Sciatic nerve (tissue), 2 donors: ENCODE data around the gene MRPL55. TPM values are rescaled to one million over a fixed set of nuclear protein-coding genes. Genes with fewer than 3 reads are reported as not detected.
A peak's percentile ranks its signal among the peaks of the same experiment; 100 is the strongest.

ENCODE experiments used
- ATAC-seq: fragments of 200-7000 bp; cut with Tn5 transposase; one replicate; pipeline ENCODE4 v1.9.1; 2020; ENCODE audit warnings: mild to moderate bottlenecking, moderate library complexity
- DNase-seq: peaks from one replicate; pipeline ENCODE4 v3.0.0-alpha.2; 2020; ENCODE audit warnings: low spot score
- intact Hi-C: fragments of 100-400 bp; cut with DNase I; formaldehyde crosslinking; loops from one replicate; pipeline ENCODE4 v1.14.2; 2022
- microRNA-seq: library from miRNA; unstranded; fragments of <30 nt; microRNA quantifications from one replicate; pipeline ENCODE4 v1.2.0, GENCODE V29; 2020
- total RNA-seq: library from RNA; stranded (reverse); fragmentation: NEBNext Ultra II Directional; extraction: Animal tissue kit (Norgen Biotek cat#: 25700); gene quantifications from one replicate; pipeline ENCODE4 v1.2.1, GENCODE V29; 2021
- donor health status: DM: no; HTN: no; CAD: no.
- donor health status: DM: no; HTN: no; CAD: no.

MRPL55 gene
- total RNA-seq, 1 donor from 2014 or later: 34.2 TPM

DNA sequence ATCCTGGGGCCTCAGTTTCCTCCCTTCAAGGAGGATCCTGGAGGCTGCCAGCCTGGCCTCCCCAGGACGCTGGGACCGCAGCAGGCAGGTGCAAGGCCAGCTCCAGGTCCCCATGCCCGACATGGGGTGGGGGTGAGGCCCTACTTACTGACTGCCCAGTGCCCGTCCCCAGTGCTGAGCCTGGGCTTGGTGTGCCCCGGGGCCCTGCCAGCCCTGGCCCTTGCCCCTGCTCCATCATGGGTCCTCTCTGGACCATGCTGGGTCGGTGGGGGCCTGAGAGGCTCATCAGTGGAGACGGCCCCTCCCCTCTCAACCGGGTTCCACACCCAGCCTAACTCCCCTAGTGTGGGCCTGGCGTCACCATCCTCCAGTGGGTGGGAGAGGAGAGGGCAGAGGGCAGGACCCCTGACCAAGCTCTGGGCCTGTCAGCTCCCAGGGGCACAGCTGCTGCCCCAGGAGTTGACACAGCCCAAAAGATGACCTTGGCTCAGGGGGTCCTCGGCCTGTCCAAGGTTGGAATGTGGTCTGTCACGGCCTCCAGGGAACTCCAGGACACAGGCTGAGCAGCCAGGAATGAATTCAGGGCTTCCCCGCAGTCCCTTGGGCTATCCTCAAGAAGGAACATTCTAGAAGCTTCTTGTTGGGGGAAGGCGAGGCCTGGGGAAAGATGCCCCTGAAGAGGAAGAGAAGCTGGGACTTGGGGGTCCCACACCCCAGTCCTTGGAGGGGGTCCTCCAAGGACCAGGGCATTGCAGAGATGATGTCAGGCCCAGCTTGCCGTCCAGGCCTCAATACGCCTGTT lies 44.2 kb downstream of the MRPL55 start:
- DNase-seq (no peak), ATAC-seq (no peak)
- intact Hi-C loops: no loop called here

DNA sequence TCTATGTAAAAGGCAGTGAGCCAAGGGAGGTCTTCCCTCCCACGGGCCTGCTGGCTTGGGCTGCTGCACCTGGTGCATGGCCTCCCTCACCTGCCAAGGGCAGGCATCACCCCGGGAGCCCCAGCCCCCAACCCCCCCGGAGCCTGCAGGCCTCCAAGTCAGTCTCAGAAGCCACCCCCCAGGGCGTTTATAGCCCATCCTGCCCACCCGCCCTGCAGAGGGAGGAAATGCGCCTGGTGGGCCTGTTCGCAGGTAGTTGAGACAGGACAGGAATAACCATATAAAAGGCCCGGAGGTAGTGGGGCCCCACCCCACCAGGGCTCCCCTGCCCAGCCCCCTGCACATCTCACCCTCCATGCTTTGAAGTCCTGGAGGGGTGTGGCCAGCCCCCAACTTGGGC lies 44.8 kb downstream of the MRPL55 start:
- no peak for ATAC-seq
- DNase-seq: no peak
- intact Hi-C loops: no loop called here

DNA sequence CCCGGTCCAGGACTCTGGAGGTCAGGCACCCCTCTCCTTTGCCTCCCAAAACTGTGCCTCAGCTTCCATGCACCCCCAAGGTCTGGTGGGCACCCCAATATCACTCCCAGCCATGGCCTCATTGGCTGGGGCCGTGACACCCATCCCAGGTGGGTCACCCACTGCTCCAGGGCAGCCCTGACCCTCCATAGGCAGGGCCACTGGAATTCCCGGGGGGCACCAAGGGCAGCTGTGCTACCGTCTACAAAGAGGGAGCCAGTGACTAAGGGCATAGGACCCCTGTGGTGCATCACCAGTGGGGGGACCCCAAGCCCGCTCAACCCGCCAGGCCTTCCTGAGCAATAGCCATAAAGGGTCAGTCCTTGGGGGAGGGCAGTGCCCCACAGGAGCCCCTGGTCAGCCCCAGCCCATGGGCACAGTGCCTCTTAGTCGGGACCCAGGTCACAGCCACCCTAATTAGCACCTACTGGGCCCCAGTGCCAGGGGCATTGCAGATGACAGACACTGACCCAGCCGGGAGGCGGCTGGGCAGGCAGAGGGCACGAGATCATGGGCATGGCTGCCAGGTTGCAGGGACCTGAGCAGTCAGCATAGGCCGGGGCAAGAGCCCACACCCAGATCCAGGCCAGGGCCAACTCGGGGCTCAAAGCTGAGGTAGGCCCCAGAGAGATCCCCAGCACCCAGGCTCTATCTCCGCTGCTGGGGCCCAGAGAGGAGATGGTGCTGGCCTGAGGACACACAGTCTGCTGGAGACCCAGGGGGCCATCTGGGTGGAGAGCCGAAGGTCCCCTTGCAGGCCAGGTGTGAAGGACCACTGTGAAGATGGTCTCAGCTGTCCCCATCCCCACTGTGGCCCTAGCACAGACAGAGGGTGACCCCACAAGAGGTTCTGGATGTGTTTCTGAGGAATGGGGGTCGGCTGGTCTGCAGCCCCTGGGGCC lies 45.6 kb downstream of the MRPL55 start:
- no peak for DNase-seq
- ATAC-seq: no peak
- intact Hi-C loops: no loop called here

DNA sequence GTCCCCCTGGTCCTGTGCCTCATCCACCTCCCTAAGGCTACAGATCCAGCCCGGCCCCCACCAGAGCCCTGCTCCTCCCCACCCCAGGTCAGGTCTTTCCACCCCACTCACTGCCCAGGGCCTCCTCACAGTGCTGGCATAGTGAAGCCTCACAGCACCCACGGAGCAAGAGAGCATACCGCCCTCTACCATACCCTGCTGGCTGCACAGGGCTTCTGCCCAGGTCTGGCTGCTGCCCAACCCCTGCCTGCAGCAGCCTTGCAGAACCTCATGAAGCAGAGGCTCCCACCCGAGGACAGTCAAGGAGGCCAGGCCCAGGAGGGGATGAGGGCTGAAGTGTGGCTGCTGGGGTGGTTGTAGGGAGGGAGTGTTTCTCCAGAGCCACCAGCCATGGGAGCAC lies 46.3 kb downstream of the MRPL55 start:
- DNase-seq: no peak
- ATAC-seq: no peak
- intact Hi-C loops: no loop called here

DNA sequence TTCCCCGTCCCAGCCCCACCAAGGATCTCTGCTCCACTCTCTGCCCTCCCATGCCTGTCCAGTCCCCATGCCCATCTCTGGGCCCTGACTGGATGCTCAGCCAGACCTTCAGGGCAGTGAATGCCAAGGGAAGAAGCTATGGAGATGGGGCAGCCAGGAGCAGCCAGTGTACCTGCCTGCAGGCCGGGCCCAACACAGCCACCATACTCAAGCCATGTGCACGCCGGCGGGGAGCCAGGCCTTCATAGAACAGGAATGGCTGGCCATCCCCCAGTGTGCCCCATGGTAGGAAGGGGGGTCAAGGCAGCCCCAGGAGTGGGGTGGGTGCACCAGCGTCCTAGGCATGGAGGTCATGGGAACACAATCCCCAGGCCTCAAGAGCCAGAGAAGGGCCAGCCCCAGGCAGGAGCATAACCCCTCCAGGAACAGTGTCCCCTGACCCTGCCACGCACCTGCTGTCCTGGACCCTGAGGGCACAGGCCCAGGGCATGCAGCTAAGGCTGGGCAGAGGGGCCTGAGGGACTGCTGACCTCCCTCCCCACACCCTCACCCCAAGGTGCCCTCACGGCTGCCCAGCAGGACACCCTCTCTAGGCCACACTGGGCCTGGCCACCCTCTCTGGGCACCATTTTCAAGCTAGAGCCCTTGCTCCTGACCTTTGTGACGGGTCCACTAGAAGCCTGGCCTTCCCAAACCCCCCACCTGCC lies 46.9 kb downstream of the MRPL55 start:
- intact Hi-C loops: no loop called here
- DNase-seq (no peak), ATAC-seq (no peak)

DNA sequence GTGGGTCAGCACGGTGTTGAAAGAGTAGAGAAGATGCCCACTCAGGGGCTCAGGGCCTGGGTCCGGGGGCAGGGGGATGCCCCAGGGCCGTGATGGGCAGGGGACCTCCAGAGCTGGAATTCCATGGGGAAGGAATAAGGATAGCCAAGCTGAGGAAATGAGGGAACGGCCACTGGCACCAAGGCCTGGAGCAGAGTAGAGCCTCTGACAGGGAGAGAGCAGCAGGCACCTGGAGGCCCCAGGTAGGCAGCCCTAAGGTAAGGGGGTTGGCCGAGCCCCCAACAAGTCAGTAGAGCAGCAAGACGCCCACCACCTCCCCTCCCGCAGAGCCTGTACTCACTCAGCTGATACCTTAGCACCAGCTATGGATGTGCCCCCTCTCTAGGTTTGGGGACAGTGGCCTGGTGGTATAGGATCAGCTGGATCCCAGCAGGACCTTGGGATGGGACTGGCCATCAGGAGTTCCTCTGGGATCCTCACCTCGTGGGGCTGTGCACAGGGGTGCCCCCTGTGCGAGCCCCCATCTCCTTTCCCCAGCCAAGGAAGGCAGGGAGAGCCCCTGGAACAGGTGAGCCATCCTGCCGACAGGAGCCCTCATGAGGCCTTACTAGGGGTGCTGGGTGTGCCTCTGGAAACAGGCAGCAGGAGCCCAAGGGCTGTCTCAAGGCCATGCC lies 47.6 kb downstream of the MRPL55 start:
- intact Hi-C loops: no loop called here
- ATAC-seq: no peak
- DNase-seq: no peak

DNA sequence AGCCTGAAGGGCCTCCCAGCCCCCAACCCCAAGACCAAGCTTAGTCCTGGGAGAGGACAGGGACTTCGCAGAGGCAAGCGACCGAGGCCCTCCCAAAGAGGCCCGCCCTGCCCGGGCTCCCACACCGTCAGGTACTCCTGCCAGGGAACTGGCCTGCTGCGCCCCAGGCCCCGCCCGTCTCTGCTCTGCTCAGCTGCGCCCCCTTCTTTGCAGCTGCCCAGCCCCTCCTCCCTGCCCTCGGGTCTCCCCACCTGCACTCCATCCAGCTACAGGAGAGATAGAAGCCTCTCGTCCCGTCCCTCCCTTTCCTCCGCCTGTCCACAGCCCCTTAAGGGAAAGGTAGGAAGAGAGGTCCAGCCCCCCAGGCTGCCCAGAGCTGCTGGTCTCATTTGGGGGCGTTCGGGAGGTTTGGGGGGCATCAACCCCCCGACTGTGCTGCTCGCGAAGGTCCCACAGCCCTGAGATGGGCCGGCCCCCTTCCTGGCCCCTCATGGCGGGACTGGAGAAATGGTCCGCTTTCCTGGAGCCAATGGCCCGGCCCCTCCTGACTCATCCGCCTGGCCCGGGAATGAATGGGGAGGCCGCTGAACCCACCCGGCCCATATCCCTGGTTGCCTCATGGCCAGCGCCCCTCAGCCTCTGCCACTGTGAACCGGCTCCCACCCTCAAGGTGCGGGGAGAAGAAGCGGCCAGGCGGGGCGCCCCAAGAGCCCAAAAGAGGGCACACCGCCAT lies 48.5 kb downstream of the MRPL55 start:
- peak; percentile 50 for DNase-seq
- no peak for ATAC-seq
- intact Hi-C loops: no loop called here

DNA sequence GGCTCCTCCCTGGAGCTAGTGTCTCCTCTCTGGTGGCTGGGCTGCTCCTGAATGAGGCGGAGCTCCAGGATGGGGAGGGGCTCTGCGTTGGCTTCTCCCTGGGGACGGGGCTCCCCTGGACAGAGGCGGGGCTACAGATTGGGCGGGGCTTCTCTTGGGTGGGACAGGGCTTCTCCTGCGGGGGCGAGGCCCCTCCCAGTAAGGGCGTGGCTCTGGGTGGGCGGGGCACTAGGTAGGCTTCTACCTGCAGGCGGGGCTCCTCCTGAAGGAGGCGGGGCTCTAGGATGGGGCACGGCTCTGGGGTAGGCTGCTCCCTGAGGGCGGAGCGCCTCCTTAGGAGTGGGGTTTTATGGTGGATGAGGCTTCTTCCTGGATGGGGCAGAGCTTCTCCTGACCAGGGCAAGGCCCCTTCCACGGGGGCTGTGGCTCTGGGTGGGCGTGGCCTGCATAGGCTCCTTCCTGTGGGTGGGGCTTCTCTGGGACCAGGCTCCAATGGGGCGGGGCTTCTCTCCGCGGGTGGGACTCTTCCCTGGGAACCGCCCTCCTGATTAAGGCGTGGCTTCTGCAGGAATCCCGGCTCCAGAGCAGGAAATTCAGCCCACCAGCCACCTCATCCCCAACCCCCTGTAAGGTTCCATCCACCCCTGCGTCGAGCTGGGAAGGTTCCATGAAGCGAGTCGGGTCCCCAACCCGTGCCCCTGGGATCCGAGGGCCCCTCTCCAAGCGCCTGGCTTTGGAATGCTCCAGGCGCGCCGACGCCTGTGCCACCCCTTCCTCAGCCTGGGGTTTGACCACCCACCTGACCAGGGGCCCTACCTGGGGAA lies 49.3 kb downstream of the MRPL55 start:
- DNase-seq (peak; percentile 61), ATAC-seq (peak; percentile 16)
- intact Hi-C loops: no loop called here

DNA sequence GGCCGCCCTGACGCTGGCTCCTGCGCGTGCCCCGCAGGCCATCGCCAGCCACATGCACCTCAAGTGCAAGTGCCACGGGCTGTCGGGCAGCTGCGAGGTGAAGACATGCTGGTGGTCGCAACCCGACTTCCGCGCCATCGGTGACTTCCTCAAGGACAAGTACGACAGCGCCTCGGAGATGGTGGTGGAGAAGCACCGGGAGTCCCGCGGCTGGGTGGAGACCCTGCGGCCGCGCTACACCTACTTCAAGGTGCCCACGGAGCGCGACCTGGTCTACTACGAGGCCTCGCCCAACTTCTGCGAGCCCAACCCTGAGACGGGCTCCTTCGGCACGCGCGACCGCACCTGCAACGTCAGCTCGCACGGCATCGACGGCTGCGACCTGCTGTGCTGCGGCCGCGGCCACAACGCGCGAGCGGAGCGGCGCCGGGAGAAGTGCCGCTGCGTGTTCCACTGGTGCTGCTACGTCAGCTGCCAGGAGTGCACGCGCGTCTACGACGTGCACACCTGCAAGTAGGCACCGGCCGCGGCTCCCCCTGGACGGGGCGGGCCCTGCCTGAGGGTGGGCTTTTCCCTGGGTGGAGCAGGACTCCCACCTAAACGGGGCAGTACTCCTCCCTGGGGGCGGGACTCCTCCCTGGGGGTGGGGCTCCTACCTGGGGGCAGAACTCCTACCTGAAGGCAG lies 50.0 kb downstream of the MRPL55 start:
- no peak for ATAC-seq
- intact Hi-C loops: no loop called here
- peak; percentile 59 for DNase-seq

DNA sequence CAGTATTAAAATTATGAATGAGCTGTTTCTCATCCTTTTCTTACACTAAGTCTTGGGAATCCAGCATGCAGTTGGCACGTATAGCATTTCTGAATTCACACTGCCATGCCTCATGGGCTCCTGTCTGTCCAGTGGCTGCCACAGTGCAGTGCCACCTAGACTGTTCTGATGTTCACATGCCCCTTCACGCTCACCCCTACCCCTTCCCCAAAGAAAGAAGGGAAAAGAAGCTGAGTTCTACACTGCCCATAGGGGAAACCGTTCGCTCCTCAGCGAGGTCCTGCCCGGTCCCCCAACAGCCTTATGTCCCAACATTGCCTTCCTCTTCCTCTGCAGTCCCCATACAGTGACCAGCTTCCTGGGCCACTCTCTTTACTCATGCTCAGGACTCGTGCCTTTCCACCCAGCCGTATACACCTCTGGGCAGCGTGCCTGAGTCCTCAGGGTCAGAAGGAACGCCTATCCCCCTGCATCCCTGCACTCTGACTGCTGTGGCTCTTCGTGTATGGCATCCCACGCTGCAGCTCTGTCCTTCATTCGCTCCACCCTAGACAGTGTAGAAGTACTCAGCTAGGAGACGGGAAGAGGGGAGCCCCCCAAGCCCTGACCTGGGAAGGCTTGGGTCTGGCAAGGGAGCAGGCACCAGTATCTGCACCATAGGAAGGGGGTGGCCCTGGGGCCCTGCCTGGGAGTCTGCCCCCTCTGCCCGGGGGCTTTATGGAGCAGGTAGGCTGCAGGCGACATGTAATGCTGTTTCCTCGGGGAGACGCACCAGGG lies 50.7 kb downstream of the MRPL55 start:
- ATAC-seq: no peak
- peak; percentile 44 for DNase-seq
- intact Hi-C loops: no loop called here

Small RNA genes within 50 kb of the gene (microRNA-seq; reads per million reads assigned to microRNA genes)
- 1.4 reads per million for gene MIR3620

Other genes starting within 250 kb of the MRPL55 start
- 11.4 TPM for gene WNT9A, start 161.4 kb downstream of the MRPL55 start, total RNA-seq
- not detected for gene WNT3A, start 102.3 kb downstream of the MRPL55 start, total RNA-seq
- gene ARF1, start 26.6 kb downstream of the MRPL55 start, total RNA-seq: 251 TPM
- gene C1orf35, start 6.0 kb downstream of the MRPL55 start, total RNA-seq: 15.8 TPM
- gene GUK1, start 31.0 kb upstream of the MRPL55 start, total RNA-seq: 250 TPM
- gene GJC2, start 40.6 kb upstream of the MRPL55 start, total RNA-seq: 10.5 TPM
- 10.4 TPM for gene IBA57, start 56.5 kb upstream of the MRPL55 start, total RNA-seq
- gene OBSCN, start 98.7 kb upstream of the MRPL55 start, total RNA-seq: 18.3 TPM